ENCODE data around the gene TIMM50.
"Not testable (repeated sequence)": the region's sequence is repeated elsewhere in the genome, so short reads cannot be mapped to it uniquely, and the experiment has no call there.

The TIMM50 gene

DNA sequence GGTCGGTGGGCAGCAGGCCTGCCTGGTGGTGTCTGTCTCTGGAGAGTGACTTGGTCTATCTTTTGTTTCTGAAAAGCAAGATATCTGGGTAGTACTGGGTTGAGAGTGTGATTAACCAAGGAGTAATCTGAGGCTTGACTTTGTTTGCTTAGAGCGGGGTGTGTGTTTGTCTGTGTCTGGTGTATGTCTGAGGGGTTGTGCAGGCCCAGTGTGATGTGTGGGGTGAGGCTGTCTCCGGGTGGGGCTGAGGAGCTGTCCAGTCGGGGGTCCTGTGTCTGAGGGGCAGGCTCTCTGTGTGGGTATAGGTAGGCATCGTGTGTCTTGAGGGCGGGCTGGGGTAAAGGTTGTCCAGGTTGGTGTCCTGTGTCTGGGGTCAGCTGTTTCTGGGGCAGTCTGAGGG, 11.1 kb upstream of the TIMM50 start:
- DNase-seq (ENCODE audit: low spot score) = no peak

DNA sequence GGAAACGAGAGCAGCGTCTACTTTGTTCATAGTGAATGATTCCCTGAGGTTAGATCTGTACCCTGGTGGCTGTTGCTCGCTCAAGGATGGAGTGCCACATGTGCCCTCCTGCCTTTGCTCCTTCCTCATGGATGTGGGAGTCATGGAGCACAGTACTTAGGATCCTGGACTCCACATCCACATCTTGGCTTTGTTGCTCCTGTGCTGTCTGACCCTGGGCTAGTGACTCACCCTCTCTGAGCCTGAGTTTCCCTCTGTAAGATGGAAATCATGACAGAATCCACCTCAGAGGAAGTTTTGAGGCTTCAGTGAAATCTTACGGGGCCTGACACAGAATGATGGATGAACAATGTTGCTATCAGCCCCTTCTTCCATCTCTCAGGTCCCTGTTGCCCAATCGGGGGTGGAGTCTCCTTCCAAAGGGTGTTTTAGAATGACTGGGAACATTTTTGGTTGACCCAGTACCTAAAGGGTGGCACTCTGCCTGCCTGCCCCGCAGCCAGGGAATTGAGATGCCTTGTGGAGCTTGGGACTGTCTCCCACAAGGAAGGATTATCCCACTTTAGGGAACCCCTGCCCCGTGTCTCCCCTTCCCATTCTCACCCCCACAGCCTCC, 9.8 kb upstream of the TIMM50 start:
- DNase-seq (ENCODE audit: low spot score) = no peak

- no peak for DNase-seq (ENCODE audit: low spot score)
These were observed 8.7 kb upstream of the TIMM50 start for GRCh38 chr19:39471756-39472536.

GRCh38 chr19:39472746-39473442, 7.7 kb upstream of the TIMM50 start:
- no peak for DNase-seq (ENCODE audit: low spot score)

DNA sequence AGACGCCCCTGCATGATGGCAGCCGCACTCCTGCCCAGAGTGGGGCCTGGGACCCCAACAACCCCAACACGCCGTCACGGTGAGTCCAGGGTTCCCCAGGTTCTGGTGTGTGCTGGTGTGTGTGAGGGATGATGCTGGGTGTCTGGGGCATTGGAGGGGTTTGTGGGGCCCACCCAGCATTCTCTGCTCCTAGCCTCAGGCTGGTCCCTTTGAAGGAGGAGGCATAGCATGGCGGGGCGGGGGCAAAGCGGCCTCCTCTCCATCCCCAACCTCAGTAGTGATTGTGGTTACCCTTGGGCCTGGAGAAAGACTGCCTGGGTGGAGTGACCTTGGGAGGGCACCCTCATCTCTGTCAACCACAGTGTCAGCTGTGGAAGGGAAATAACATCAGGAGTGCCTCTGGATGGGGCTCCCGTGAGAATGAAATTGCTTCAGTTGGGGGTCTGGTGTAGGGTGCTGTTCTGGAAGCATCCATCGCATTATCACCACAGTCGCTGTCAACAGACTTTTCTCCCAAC, 7.1 kb upstream of the TIMM50 start:
- no peak for DNase-seq (ENCODE audit: low spot score)

DNA sequence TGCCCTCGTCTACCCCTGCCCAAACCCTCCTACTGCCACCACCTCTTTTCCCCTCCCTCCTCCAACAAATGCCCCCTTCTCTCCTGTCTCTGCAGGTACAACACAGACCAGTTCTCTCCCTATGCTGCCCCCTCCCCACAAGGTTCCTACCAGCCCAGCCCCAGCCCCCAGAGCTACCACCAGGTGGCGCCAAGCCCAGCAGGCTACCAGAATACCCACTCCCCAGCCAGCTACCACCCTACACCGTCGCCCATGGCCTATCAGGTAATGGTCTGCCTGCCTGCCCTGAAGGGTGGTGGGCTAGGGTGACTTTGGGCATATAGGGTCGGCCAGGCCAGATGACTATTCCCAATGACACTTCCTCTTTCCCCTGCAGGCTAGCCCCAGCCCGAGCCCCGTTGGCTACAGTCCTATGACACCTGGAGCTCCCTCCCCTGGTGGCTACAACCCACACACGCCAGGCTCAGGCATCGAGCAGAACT, 6.5 kb upstream of the TIMM50 start:
- peak; percentile 88 for DNase-seq (ENCODE audit: low spot score)

GRCh38 chr19:39475748-39476147, 4.9 kb upstream of the TIMM50 start:
- no peak for DNase-seq (ENCODE audit: low spot score)

DNA sequence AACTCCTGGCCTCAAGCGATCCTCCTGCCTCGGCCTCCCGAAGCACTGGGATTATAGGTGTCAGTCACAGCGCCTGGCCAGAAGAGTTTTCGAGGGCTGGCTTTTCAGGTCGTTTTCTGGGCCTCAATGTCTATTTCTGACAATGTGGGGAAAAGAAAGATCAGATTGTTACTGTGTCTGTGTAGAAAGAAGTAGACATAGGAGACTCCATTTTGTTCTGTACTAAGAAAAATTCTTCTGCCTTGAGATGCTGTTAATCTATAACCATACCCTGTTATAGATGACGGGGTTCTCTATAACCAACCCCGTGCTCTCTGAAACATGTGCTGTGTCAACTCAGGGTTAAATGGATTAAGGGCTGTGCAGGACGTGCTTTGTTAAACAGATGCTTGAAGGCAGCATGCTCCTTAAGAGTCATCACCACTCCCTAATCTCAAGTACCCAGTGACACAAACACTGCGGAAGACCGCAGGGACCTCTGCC, 1.3 kb upstream of the TIMM50 start:
- not testable (repeated sequence) for DNase-seq (ENCODE audit: low spot score)

GRCh38 chr19:39479916-39480315, 722 bp upstream of the TIMM50 start:
- no peak for DNase-seq (ENCODE audit: low spot score)

GRCh38 chr19:39481229-39481545, 549 bp downstream of the TIMM50 start:
- DNase-seq (ENCODE audit: low spot score) = no peak

- no peak for DNase-seq (ENCODE audit: low spot score)
These were observed 1.0 kb downstream of the TIMM50 start for GRCh38 chr19:39481676-39482075.

DNA sequence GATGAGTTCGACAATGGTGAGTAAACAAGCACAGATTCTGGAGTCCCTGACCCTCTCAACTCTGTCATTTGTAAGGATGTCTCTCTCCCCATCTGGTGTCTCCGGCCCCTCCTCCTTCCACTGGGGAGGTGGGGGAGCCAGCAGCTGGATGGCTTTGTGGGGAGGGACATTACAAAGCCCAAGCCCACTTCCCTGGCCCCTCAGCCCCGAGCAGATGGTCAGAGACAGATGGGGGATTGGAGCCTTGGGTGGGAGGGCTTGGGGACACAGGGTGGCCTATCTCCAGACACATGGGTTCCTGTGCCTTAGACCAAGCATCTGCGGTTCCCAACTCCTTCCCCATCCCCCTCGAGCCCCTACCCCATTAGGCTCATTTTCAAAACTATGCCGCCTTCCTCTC, 2.5 kb downstream of the TIMM50 start:
- DNase-seq (ENCODE audit: low spot score) = peak; percentile 77

DNA sequence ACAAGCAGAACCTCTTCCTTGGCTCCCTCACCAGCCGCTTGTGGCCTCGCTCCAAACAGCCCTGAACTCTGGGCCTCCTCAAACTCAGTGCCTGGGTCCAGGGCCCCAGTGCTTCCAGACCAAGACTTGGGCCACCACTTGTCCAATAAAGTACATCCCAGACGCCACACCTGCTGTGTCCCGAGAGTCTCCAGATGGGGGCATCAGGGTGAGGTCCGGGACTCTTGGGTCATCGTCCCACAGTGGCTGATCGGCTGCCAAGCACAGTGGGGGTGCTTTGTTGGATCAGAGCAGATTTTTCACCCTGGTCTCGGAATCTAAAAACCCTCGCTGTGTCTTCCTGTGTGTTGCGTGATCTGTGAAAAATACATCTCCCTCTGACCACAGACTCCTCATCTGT, 9.1 kb downstream of the TIMM50 start:
- no peak for DNase-seq (ENCODE audit: low spot score)

GRCh38 chr19:39492225-39492624, 11.6 kb downstream of the TIMM50 start:
- DNase-seq (ENCODE audit: low spot score) = no peak

DNA sequence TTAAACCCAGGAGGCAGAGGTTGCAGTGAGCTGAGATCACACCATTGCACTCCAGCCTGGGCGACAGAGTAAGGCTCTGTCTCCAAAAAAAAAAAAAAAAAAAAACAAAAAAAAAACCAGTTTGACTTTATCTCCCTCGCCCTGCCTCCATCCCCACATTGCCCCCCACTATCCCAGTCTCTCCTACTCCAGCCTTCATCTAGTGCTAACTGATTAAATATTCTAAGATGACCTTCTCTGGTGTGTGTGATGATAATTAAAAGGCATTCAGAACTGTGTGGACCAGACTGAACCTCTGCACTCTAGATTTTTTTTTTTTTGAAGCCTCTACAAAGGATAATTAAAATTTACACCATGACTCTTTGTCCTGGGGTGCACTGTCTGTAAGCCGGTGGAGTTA, 12.2 kb downstream of the TIMM50 start:
- DNase-seq (ENCODE audit: low spot score) = no peak

DNA sequence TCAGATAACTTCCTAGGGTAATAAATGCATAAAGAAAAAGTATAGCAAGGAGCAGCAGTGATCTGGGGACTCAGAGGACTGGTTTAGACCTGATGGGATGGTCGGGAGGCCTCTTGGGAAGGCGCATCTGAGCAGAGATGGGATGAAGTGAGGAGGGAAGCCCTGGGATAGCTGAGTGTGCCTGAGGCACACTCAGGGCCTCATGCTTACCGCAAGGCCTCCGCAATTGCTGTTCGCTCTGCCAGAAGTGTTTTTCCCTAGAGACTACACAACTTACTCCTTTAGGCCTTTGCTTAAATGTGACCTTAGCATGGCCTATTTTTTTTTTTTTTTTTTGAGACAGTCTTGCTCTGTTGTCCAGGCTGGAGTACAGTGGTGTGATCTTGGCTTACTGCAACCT, 14.0 kb downstream of the TIMM50 start:
- DNase-seq (ENCODE audit: low spot score) = peak; percentile 42

GRCh38 chr19:39496063-39496462, 15.4 kb downstream of the TIMM50 start:
- no peak for DNase-seq (ENCODE audit: low spot score)

GRCh38 chr19:39497701-39497995, 17.0 kb downstream of the TIMM50 start:
- no peak for DNase-seq (ENCODE audit: low spot score)

DNA sequence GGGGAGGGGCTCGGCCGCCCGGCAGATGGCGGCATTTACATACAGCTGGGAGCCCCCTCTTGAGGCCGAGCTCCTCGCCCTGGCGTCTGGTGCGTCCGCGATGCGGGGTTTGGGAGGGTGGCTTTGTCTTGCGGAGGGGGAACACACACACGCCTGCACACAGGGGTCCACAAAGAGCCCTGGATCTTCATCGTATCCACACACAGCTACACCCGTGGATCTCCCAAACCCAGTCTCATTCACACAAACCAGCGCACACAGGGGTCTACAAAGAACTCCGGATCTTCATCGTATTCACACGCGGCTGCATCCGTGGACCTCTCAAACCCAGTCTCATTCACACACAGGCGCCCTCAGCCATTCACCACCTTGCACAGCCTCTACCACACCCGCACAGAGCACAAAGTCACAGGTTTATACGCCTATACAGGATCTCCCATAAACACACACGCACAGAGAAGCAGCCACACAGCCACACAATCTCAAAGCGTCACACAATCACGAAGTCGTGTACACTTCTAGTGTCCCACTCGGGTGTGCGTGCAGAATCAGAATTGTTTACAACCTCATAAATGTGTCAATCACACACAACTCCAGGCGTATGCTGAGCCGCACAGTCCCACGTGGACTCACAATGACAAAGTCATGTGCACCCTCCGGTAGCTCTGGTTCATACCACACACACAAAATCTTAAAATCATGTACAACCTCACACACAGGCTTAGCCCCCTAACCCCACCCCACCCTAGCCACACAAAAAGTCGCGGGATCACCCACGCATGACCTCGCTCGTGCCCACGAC, 17.6 kb downstream of the TIMM50 start:
- DNase-seq (ENCODE audit: low spot score) = peak; percentile 87

GRCh38 chr19:39498798-39499642, 18.4 kb downstream of the TIMM50 start, which contains the start of gene DLL3:
Gene DLL3 (plus strand): TSS chr19:39498947. CDS start chr19:39498975, 28 bp downstream.
- peak; percentile 87 for DNase-seq (ENCODE audit: low spot score)

GRCh38 chr19:39499932-39500331, 19.3 kb downstream of the TIMM50 start:
- no peak for DNase-seq (ENCODE audit: low spot score)
